Measurements from ENCODE around the gene CSF1.

The CSF1 gene

DNA sequence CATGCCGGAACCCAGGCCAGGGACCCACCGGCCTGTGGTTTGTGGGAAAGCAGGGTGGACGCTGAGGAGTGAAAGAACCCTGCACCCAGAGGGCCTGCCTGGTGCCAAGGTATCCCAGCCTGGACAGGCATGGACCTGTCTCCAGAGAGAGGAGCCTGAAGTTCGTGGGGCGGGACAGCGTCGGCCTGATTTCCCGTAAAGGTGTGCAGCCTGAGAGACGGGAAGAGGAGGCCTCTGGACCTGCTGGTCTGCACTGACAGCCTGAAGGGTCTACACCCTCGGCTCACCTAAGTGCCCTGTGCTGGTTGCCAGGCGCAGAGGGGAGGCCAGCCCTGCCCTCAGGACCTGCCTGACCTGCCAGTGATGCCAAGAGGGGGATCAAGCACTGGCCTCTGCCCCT is 18.5 kb downstream of the CSF1 start:
- Histone ChIP-seq H3K27ac (ENCODE audit: low read length) (no peak overlapping the region), H3K4me3 (ENCODE audit: low read depth in 1 of 2, low read length in 2 of 2) (no peak overlapping the region), H2AFZ (ENCODE audit: low read depth, low read length) (no peak overlapping the region), H3K79me2 (ENCODE audit: insufficient read depth, low read length) (no peaks in the 10 kb centered on the region), H4K20me1 (ENCODE audit: insufficient read depth, low read length) (no peaks in the 10 kb centered on the region; the same call in 1 of the 2 replicates), H3K4me1 (ENCODE audit: insufficient read depth, low read length) (no peaks in the 10 kb centered on the region), H3K27me3 (ENCODE audit: insufficient read depth, low read length, poor library complexity) (no peaks in the 10 kb centered on the region), H3K9ac (ENCODE audit: low read depth, low read length) (no peak overlapping the region), H3K36me3 (ENCODE audit: insufficient read depth, low read length) (peaks cover 9% of the 10 kb centered on the region; the same call in 1 of the 2 replicates), H3K9me3 (ENCODE audit: insufficient read depth, low read length, severe bottlenecking) (no peaks in the 10 kb centered on the region), H3K4me2 (ENCODE audit: insufficient read depth, low read length) (no peak overlapping the region)
- DNase-seq (no peak), ATAC-seq (ENCODE audit: insufficient read depth, low read depth) (no peak)
- no peak for TF ChIP-seq EZH2 (IDR thresholded peaks at IDR 0.05; ENCODE audit: borderline replicate concordance, low read depth, low read length, severe bottlenecking)
- no peak for TF ChIP-seq CTCF (IDR thresholded peaks at IDR 0.05; ENCODE audit: borderline replicate concordance, extremely low read depth, low read length, poor library complexity, severe bottlenecking)

- Histone ChIP-seq H3K79me2 (ENCODE audit: insufficient read depth, low read length) (no peaks in the 10 kb centered on the region), H3K4me3 (ENCODE audit: low read depth in 1 of 2, low read length in 2 of 2) (no peak overlapping the region), H4K20me1 (ENCODE audit: insufficient read depth, low read length) (no peaks in the 10 kb centered on the region; the same call in 1 of the 2 replicates), H3K27ac (ENCODE audit: low read length) (no peak overlapping the region), H3K27me3 (ENCODE audit: insufficient read depth, low read length, poor library complexity) (no peaks in the 10 kb centered on the region), H2AFZ (ENCODE audit: low read depth, low read length) (no peak overlapping the region), H3K9ac (ENCODE audit: low read depth, low read length) (no peak overlapping the region), H3K4me1 (ENCODE audit: insufficient read depth, low read length) (no peaks in the 10 kb centered on the region), H3K9me3 (ENCODE audit: insufficient read depth, low read length, severe bottlenecking) (no peaks in the 10 kb centered on the region), H3K4me2 (ENCODE audit: insufficient read depth, low read length) (no peak overlapping the region), H3K36me3 (ENCODE audit: insufficient read depth, low read length) (peaks cover 9% of the 10 kb centered on the region; the same call in 1 of the 2 replicates)
- ATAC-seq (ENCODE audit: insufficient read depth, low read depth) (no peak), DNase-seq (no peak)
- TF ChIP-seq EZH2 (IDR thresholded peaks at IDR 0.05; ENCODE audit: borderline replicate concordance, low read depth, low read length, severe bottlenecking) (no peak), CTCF (IDR thresholded peaks at IDR 0.05; ENCODE audit: borderline replicate concordance, extremely low read depth, low read length, poor library complexity, severe bottlenecking) (no peak)
Measured at GRCh38 chr1:109929588-109930251, 19.1 kb downstream of the CSF1 start.

GRCh38 chr1:109930252-109930993 is 19.8 kb downstream of the CSF1 start:
- no peak for TF ChIP-seq EZH2 (IDR thresholded peaks at IDR 0.05; ENCODE audit: borderline replicate concordance, low read depth, low read length, severe bottlenecking)
- TF ChIP-seq CTCF (IDR thresholded peaks at IDR 0.05; ENCODE audit: borderline replicate concordance, extremely low read depth, low read length, poor library complexity, severe bottlenecking), result no peak
- Histone ChIP-seq H3K9ac (ENCODE audit: low read depth, low read length) (no peak overlapping the region), H3K4me2 (ENCODE audit: insufficient read depth, low read length) (no peak overlapping the region), H3K4me3 (ENCODE audit: low read depth in 1 of 2, low read length in 2 of 2) (no peak overlapping the region), H3K4me1 (ENCODE audit: insufficient read depth, low read length) (no peaks in the 10 kb centered on the region), H3K9me3 (ENCODE audit: insufficient read depth, low read length, severe bottlenecking) (no peaks in the 10 kb centered on the region), H2AFZ (ENCODE audit: low read depth, low read length) (no peak overlapping the region), H3K79me2 (ENCODE audit: insufficient read depth, low read length) (no peaks in the 10 kb centered on the region), H3K36me3 (ENCODE audit: insufficient read depth, low read length) (peaks cover 9% of the 10 kb centered on the region; the same call in 1 of the 2 replicates), H3K27me3 (ENCODE audit: insufficient read depth, low read length, poor library complexity) (no peaks in the 10 kb centered on the region), H3K27ac (ENCODE audit: low read length) (no peak overlapping the region), H4K20me1 (ENCODE audit: insufficient read depth, low read length) (no peaks in the 10 kb centered on the region; the same call in 1 of the 2 replicates)
- DNase-seq, result no peak
- ATAC-seq (ENCODE audit: insufficient read depth, low read depth), result no peak
